IMR-90 (cell line): ENCODE measurements around the gene ACBD5. TPM values are rescaled to one million over a fixed set of nuclear protein-coding genes. Genes with fewer than 3 reads are reported as not detected.

Source experiments
- ATAC-seq: fragments of 200-7000 bp; cut with Tn5 transposase; 2 replicates; pipeline ENCODE4 v1.9.1; 2020; ENCODE audit warnings: low read depth, mild to moderate bottlenecking, moderate library complexity
- BruUV-seq: library from RNA; stranded (reverse); fragments of 400-500 nt; replicated peaks from 2 replicates; lab custom pipeline; 2021; lab: Mats Ljungman, UMichigan
- CTCF ChIA-PET: fragments of 300-600 bp; formaldehyde crosslinking; extraction: SDS; loops from one replicate; lab custom pipeline; 2021; ENCODE audit warnings: antibody characterized with exemption; lab: Yijun Ruan, JAX
- POLR2A ChIA-PET: fragments of 300-600 bp; sonication (Branson Sonifier 250); formaldehyde crosslinking; loops from one replicate; lab custom pipeline; 2022; ENCODE audit warnings: antibody characterized with exemption; ENCODE audit not compliant: unreplicated experiment; lab: Charles Lee
- DNase-seq: peaks from one replicate; pipeline ENCODE4 v3.0.0; 2013
- H2AFZ ChIP-seq: replicated peaks from 2 replicates; pipeline ENCODE3; 2013; ENCODE audit warnings: low read length, mild to moderate bottlenecking; ENCODE audit not compliant: poor library complexity
- H2AK5ac ChIP-seq: 2 replicates; pipeline ENCODE4 v1.6.1; 2013; ENCODE audit warnings: low read depth, low read length, inconsistent platforms
- H2AK9ac ChIP-seq: replicated peaks from 2 replicates; pipeline ENCODE3; 2013; ENCODE audit warnings: mild to moderate bottlenecking, low read depth, low read length, moderate library complexity; ENCODE audit not compliant: poor library complexity
- H2BK120ac ChIP-seq: 2 replicates; pipeline ENCODE4 v1.6.1; 2013; ENCODE audit warnings: low read depth, low read length, inconsistent platforms
- H2BK15ac ChIP-seq: 3 replicates; pipeline ENCODE4 v1.6.1; 2013; ENCODE audit warnings: low read depth, low read length, inconsistent platforms
- H2BK20ac ChIP-seq: 2 replicates; pipeline ENCODE4 v1.6.1; 2013; ENCODE audit warnings: low read depth, mild to moderate bottlenecking, inconsistent platforms, low read length, moderate library complexity
- H2BK5ac ChIP-seq: 2 replicates; pipeline ENCODE4 v1.6.1; 2013; ENCODE audit warnings: mild to moderate bottlenecking, low read depth, low read length, inconsistent platforms; ENCODE audit not compliant: poor library complexity, severe bottlenecking
- H3K14ac ChIP-seq: replicated peaks from 2 replicates; pipeline ENCODE4 v1.6.1; 2013; ENCODE audit warnings: low read depth, low read length, inconsistent platforms
- H3K18ac ChIP-seq: 2 replicates; pipeline ENCODE4 v1.6.1; 2013; ENCODE audit warnings: low read depth, low read length, control low read depth
- H3K23ac ChIP-seq: 2 replicates; pipeline ENCODE4 v1.6.1; 2013; ENCODE audit warnings: low read depth, low read length, inconsistent platforms
- H3K27ac ChIP-seq: 2 replicates; pipeline ENCODE4 v1.5.1; 2013; ENCODE audit warnings: mild to moderate bottlenecking, control low read depth, low read length; ENCODE audit not compliant: insufficient read depth
- H3K27me3 ChIP-seq: 2 replicates; pipeline ENCODE4 v1.6.1; 2013; ENCODE audit warnings: low read length; ENCODE audit not compliant: control insufficient read depth, insufficient read depth
- H3K36me3 ChIP-seq: 2 replicates; pipeline ENCODE4 v1.6.1; 2013; ENCODE audit warnings: low read length, mixed read lengths; ENCODE audit not compliant: control insufficient read depth, insufficient read depth
- H3K4ac ChIP-seq: 2 replicates; pipeline ENCODE4 v1.6.1; 2013; ENCODE audit warnings: low read depth, low read length, inconsistent platforms
- H3K4me1 ChIP-seq: 2 replicates; pipeline ENCODE4 v1.6.1; 2013; ENCODE audit warnings: low read length, mixed read lengths; ENCODE audit not compliant: control insufficient read depth, insufficient read depth
- H3K4me2 ChIP-seq: 2 replicates; pipeline ENCODE4 v1.6.1; 2013; ENCODE audit warnings: low read depth, mild to moderate bottlenecking, control low read depth, low read length, moderate library complexity
- H3K4me3 ChIP-seq: 2 replicates; pipeline ENCODE4 v1.5.1; 2013; ENCODE audit warnings: low read depth, mild to moderate bottlenecking, control low read depth, low read length, moderate library complexity; ENCODE audit not compliant: insufficient read depth
- H3K56ac ChIP-seq: 2 replicates; pipeline ENCODE4 v1.6.1; 2013; ENCODE audit warnings: low read length, inconsistent platforms; ENCODE audit not compliant: insufficient read depth; ENCODE audit errors: extremely low read depth
- H3K79me1 ChIP-seq, 2 experiments: 2 replicates each; pipeline ENCODE4 v1.6.1; 2013; ENCODE audit warnings: low read length in 2 of 2, inconsistent platforms in 1 of 2, low read depth in 1 of 2
- H3K9ac ChIP-seq: 2 replicates; pipeline ENCODE4 v1.6.1; 2013; ENCODE audit warnings: low read depth, low read length, control low read depth
- H3K9me1 ChIP-seq: 2 replicates; pipeline ENCODE4 v1.6.1; 2013; ENCODE audit warnings: low read length, inconsistent platforms; ENCODE audit not compliant: insufficient read depth
- H3K9me3 ChIP-seq: 2 replicates; pipeline ENCODE4 v1.6.1; 2013; ENCODE audit warnings: low read length; ENCODE audit not compliant: control insufficient read depth, insufficient read depth
- H4K20me1 ChIP-seq: 2 replicates; pipeline ENCODE4 v1.6.1; 2013; ENCODE audit warnings: low read length, inconsistent platforms; ENCODE audit not compliant: insufficient read depth
- H4K5ac ChIP-seq: 2 replicates; pipeline ENCODE4 v1.6.1; 2013; ENCODE audit warnings: mild to moderate bottlenecking, low read depth, low read length, control low read depth
- H4K8ac ChIP-seq, 2 experiments: 2 replicates each; pipeline ENCODE4 v1.6.1; 2013; ENCODE audit warnings: low read depth in 2 of 2, low read length in 2 of 2, control low read depth in 1 of 2, inconsistent platforms in 1 of 2
- H4K91ac ChIP-seq: 2 replicates; pipeline ENCODE4 v1.6.1; 2013; ENCODE audit warnings: low read depth, low read length, inconsistent platforms; ENCODE audit not compliant: insufficient read depth
- BHLHE40 ChIP-seq: fragments of 150-350 bp; IDR thresholded peaks from 2 replicates; pipeline ENCODE4 v1.6.1; 2016; ENCODE audit warnings: mild to moderate bottlenecking, low read depth, low read length
- CHD1 ChIP-seq: IDR thresholded peaks from 2 replicates; pipeline ENCODE4 v1.6.1; 2012; ENCODE audit warnings: low read depth, low read length, improper control_type of control experiment
- FOS ChIP-seq: fragments of 150-350 bp; IDR thresholded peaks from 2 replicates; pipeline ENCODE4 v1.6.1; 2016; ENCODE audit warnings: low read depth, low read length
- MAFK ChIP-seq: IDR thresholded peaks from 2 replicates; pipeline ENCODE4 v1.6.1; 2012; ENCODE audit warnings: low read depth, low read length, improper control_type of control experiment
- MAZ ChIP-seq: IDR thresholded peaks from 2 replicates; pipeline ENCODE4 v1.6.1; 2012; ENCODE audit warnings: low read depth, mild to moderate bottlenecking, low read length, improper control_type of control experiment, moderate library complexity, borderline replicate concordance
- MXI1 ChIP-seq: IDR thresholded peaks from 2 replicates; pipeline ENCODE4 v1.6.1; 2012; ENCODE audit warnings: low read depth, mild to moderate bottlenecking, low read length, moderate library complexity, borderline replicate concordance
- NFE2L2 ChIP-seq: fragments of 150-350 bp; IDR thresholded peaks from 2 replicates; pipeline ENCODE4 v1.6.1; 2016; ENCODE audit warnings: low read depth, mild to moderate bottlenecking, low read length
- POLR2A ChIP-seq: IDR thresholded peaks from 2 replicates; pipeline ENCODE4 v1.6.1; 2012; ENCODE audit warnings: mild to moderate bottlenecking, low read depth, low read length
- RCOR1 ChIP-seq: IDR thresholded peaks from 2 replicates; pipeline ENCODE4 v1.6.1; 2012; ENCODE audit warnings: mild to moderate bottlenecking, low read length, improper control_type of control experiment; ENCODE audit not compliant: insufficient replicate concordance
- SMC3 ChIP-seq: fragments of 150-350 bp; IDR thresholded peaks from 2 replicates; pipeline ENCODE4 v1.6.1; 2016; ENCODE audit warnings: low read depth, mild to moderate bottlenecking, antibody characterized with exemption, low read length, moderate library complexity
- WGBS, 2 experiments: methylation state at CpG; one replicate each; pipeline versions ENCODE4 v1.1.5 to v1.1.7; 2013; ENCODE audit warnings: missing lambda C conversion rate in 2 of 2; ENCODE audit not compliant: insufficient read length in 1 of 2; ENCODE audit errors: extremely low coverage in 2 of 2; 5-methylcytosine and 5-hydroxymethylcytosine counted together
- dilution Hi-C: fragments of 300-500 bp; cut with HindIII; formaldehyde crosslinking; loops from one replicate; pipeline ENCODE4 v1.14.3; 2018; ENCODE audit warnings: low sequenced_read_pairs; ENCODE audit not compliant: unreplicated experiment
- in situ Hi-C: fragments of 300-500 bp; cut with MboI; formaldehyde crosslinking; loops from 3 replicates; pipeline ENCODE4 v1.14.3; 2019; ENCODE audit warnings: low sequenced_read_pairs, inconsistent platforms, mixed read lengths
- intact Hi-C: fragments of 100-400 bp; cut with micrococcal nuclease; formaldehyde crosslinking; loops from 2 replicates; pipeline ENCODE4 v1.10.0; 2022
- polyA plus RNA-seq, 3 experiments: library from polyadenylated mRNA; depleted of rRNA; stranded (reverse); fragments of >200 nt; gene quantifications; 2 replicates each; pipeline ENCODE4 v1.2.3, GENCODE V29; 2012; ENCODE audit warnings: low replicate concordance in 1 of 3
- total RNA-seq: library from RNA; depleted of rRNA; stranded (reverse); fragments of >200 nt; gene quantifications from 2 replicates; pipeline ENCODE4 v1.2.3, GENCODE V29; 2012
- TF ChIP-seq, protein P1 (sequence below): conservative IDR thresholded peaks from 2 replicates; pipeline ENCODE4 v1.5.1; 2012; ENCODE audit warnings: mild to moderate bottlenecking, low read depth, low read length, improper control_type of control experiment
- TF ChIP-seq, protein P2 (sequence below): fragments of 150-350 bp; IDR thresholded peaks from 2 replicates; pipeline ENCODE4 v1.6.1; 2016; ENCODE audit warnings: low read depth, mild to moderate bottlenecking, low read length, moderate library complexity, borderline replicate concordance
- TF ChIP-seq, protein P3 (sequence below): fragments of 150-350 bp; IDR thresholded peaks from 2 replicates; pipeline ENCODE4 v1.6.1; 2017; ENCODE audit warnings: mild to moderate bottlenecking, antibody characterized with exemption, low read length, low read depth

Gene ACBD5
- total and polyA plus RNA-seq, 2 of the 4 experiments (the other 2 are of a cell fraction): 7.7 to 11.7 TPM

DNA sequence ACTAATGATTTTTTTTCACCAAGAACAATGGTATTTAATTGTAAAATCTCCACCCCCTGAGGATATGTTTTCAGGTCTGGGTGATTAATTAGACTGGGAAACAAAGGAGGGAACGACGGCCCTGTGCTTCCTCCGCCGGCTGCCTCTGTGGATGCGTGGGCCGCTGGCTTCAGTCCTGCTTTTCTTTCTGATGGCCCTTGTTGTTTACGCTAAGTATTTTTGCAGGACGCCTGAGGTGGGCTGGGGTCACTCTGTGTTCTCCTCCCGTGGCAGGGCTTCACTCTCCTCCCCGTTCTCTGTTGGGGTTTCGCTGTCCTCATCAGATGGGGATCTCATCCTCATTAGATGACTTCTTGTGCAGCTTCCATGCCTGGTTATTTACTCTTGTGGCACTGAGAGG, 5.2 kb upstream of the ACBD5 start:
- no peak for TF ChIP-seq FOS
- TF ChIP-seq CHD1: no peak
- TF ChIP-seq POLR2A: no peak
- TF ChIP-seq, protein P1, sequence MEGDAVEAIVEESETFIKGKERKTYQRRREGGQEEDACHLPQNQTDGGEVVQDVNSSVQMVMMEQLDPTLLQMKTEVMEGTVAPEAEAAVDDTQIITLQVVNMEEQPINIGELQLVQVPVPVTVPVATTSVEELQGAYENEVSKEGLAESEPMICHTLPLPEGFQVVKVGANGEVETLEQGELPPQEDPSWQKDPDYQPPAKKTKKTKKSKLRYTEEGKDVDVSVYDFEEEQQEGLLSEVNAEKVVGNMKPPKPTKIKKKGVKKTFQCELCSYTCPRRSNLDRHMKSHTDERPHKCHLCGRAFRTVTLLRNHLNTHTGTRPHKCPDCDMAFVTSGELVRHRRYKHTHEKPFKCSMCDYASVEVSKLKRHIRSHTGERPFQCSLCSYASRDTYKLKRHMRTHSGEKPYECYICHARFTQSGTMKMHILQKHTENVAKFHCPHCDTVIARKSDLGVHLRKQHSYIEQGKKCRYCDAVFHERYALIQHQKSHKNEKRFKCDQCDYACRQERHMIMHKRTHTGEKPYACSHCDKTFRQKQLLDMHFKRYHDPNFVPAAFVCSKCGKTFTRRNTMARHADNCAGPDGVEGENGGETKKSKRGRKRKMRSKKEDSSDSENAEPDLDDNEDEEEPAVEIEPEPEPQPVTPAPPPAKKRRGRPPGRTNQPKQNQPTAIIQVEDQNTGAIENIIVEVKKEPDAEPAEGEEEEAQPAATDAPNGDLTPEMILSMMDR: no peak
- no peak for TF ChIP-seq MAZ
- TF ChIP-seq BHLHE40: no peak
- TF ChIP-seq MXI1: no peak
- TF ChIP-seq, protein P2, sequence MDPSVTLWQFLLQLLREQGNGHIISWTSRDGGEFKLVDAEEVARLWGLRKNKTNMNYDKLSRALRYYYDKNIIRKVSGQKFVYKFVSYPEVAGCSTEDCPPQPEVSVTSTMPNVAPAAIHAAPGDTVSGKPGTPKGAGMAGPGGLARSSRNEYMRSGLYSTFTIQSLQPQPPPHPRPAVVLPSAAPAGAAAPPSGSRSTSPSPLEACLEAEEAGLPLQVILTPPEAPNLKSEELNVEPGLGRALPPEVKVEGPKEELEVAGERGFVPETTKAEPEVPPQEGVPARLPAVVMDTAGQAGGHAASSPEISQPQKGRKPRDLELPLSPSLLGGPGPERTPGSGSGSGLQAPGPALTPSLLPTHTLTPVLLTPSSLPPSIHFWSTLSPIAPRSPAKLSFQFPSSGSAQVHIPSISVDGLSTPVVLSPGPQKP: no peak
- no peak for TF ChIP-seq SMC3
- TF ChIP-seq NFE2L2: no peak
- TF ChIP-seq RCOR1: no peak
- TF ChIP-seq, protein P3, sequence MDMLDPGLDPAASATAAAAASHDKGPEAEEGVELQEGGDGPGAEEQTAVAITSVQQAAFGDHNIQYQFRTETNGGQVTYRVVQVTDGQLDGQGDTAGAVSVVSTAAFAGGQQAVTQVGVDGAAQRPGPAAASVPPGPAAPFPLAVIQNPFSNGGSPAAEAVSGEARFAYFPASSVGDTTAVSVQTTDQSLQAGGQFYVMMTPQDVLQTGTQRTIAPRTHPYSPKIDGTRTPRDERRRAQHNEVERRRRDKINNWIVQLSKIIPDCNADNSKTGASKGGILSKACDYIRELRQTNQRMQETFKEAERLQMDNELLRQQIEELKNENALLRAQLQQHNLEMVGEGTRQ: no peak
- TF ChIP-seq MAFK: no peak
- Histone ChIP-seq H3K27me3 (no peaks in the 10 kb centered on the region; the same call in 1 of the 2 replicates), H2BK5ac (no peak overlapping the region), H3K56ac (no peak overlapping the region), H3K9me1 (peaks cover 2% of the 10 kb centered on the region; the same call in 1 of the 2 replicates), H3K14ac (no peak overlapping the region), H4K91ac (no peak overlapping the region), H3K36me3 (no peaks in the 10 kb centered on the region), H2AK9ac (no peak overlapping the region), H3K9ac (no peak overlapping the region), H3K9me3 (no peaks in the 10 kb centered on the region), H3K4me2 (no peak overlapping the region), H2BK20ac (no peak overlapping the region), H2AFZ (no peak overlapping the region), H2BK120ac (no peak overlapping the region), H3K4ac (no peak overlapping the region), H4K20me1 (no peaks in the 10 kb centered on the region), H3K79me1 (peaks cover 0 to 17% of the 10 kb centered on the region in 2 experiments; a peak in 2 of 4 replicates), H2BK15ac (no peak overlapping the region), H2AK5ac (no peak overlapping the region), H3K18ac (no peak overlapping the region), H4K8ac (no peak overlapping the region), H4K5ac (no peak overlapping the region), H3K27ac (no peak overlapping the region), H3K23ac (no peak overlapping the region), H3K4me3 (no peak overlapping the region), H3K4me1 (peaks cover 8% of the 10 kb centered on the region)
- ChIA-PET POLR2A (no interaction called here), CTCF (no interaction called here)
- ATAC-seq (no peak), DNase-seq (no peak)
- 100% methylated on average over 1 of the region's 11 CpGs; no CpG with 5 or more reads in 1 of the 2 experiments for WGBS, 2 experiments
- dilution Hi-C loops: no loop called here
- in situ Hi-C loops: loop anchor here (10.0 kb wide), 1 partner anchor 259 kb away; the partner anchor contains the start of gene RAB18
- no TSS peak for BruUV-seq
- intact Hi-C loops: no loop called here
